NT2/D1 (cell line): Measurements from ENCODE around the gene RSPRY1.
A peak's percentile ranks its signal among the peaks of the same experiment; 100 is the strongest.

Experiments used
- DNase-seq: peaks from one replicate; pipeline ENCODE4 v3.0.0-alpha.2; 2011; ENCODE audit warnings: low read depth, low spot score
- H3K27me3 ChIP-seq: 2 replicates; pipeline ENCODE4 v1.6.0; 2011; ENCODE audit warnings: mild to moderate bottlenecking; ENCODE audit not compliant: insufficient read length, insufficient read depth
- H3K36me3 ChIP-seq: 2 replicates; pipeline ENCODE4 v1.6.1; 2011; ENCODE audit warnings: mild to moderate bottlenecking, low read length, mixed read lengths; ENCODE audit not compliant: insufficient read depth, insufficient read length
- H3K4me1 ChIP-seq: 2 replicates; pipeline ENCODE4 v1.5.1; 2011; ENCODE audit not compliant: insufficient read depth, insufficient read length
- H3K4me3 ChIP-seq: 2 replicates; pipeline ENCODE4 v1.5.1; 2011; ENCODE audit warnings: low read depth; ENCODE audit not compliant: insufficient read length
- H3K9ac ChIP-seq: 2 replicates; pipeline ENCODE4 v1.6.0; 2011; ENCODE audit warnings: low read depth; ENCODE audit not compliant: insufficient read length
- H3K9me3 ChIP-seq: 2 replicates; pipeline ENCODE4 v1.5.1; 2011; ENCODE audit warnings: mild to moderate bottlenecking, low read length; ENCODE audit not compliant: insufficient read depth
- SUZ12 ChIP-seq: IDR thresholded peaks from 2 replicates; pipeline ENCODE4 v1.6.1; 2011; ENCODE audit not compliant: insufficient read length, insufficient read depth; ENCODE audit errors: extremely low read depth
- YY1 ChIP-seq: IDR thresholded peaks from 2 replicates; pipeline ENCODE4 v1.6.1; 2011; ENCODE audit not compliant: insufficient read length, insufficient read depth
- ZNF274 ChIP-seq: IDR thresholded peaks from 2 replicates; pipeline ENCODE4 v1.6.1; 2011; ENCODE audit warnings: mild to moderate bottlenecking, low read depth, low read length

Gene RSPRY1

GRCh38 chr16:57185945-57186871 lies at the start of gene RSPRY1, which contains the start of gene PSME3IP1:
TSS of gene RSPRY1 (plus strand) at chr16:57186329. CDS start at chr16:57204659, 18,330 bp downstream.
TSS of gene PSME3IP1 (minus strand) at chr16:57186039. CDS start at chr16:57173854, 12,185 bp downstream.
- H3K4me3 ChIP-seq: peak within 1 kb of the TSS; percentile 94
- no peaks in the 10 kb centered on the region for H3K4me1 ChIP-seq
- H3K36me3 ChIP-seq: peaks cover 3% of the 10 kb centered on the region
- no peaks in the 10 kb centered on the region for H3K27me3 ChIP-seq
- no peaks in the 10 kb centered on the region for H3K9me3 ChIP-seq
- TF ChIP-seq YY1 (peak; percentile 69), ZNF274 (no peak)
- H3K9ac ChIP-seq: peak within 1 kb of the TSS; percentile 99
- DNase-seq: peak; percentile 99

GRCh38 chr16:57137043-57137442 lies 49.1 kb upstream of the RSPRY1 start:
- Histone ChIP-seq H3K4me1 (peaks cover 24% of the 10 kb centered on the region), H3K4me3 (no peak overlapping the region), H3K9me3 (no peaks in the 10 kb centered on the region), H3K27me3 (no peaks in the 10 kb centered on the region), H3K9ac (no peak overlapping the region), H3K36me3 (peaks cover 20% of the 10 kb centered on the region)
- TF ChIP-seq SUZ12 (no peak), YY1 (no peak), ZNF274 (no peak)
- no peak for DNase-seq

- Histone ChIP-seq H3K9me3 (no peaks in the 10 kb centered on the region), H3K4me1 (peaks cover 21% of the 10 kb centered on the region), H3K36me3 (peaks cover 17% of the 10 kb centered on the region), H3K9ac (no peak overlapping the region), H3K27me3 (no peaks in the 10 kb centered on the region), H3K4me3 (peak overlapping the region; percentile 3)
- DNase-seq: no peak
- no peak for TF ChIP-seq ZNF274
- TF ChIP-seq SUZ12: no peak
- TF ChIP-seq YY1: no peak
These were observed 48.4 kb upstream of the RSPRY1 start for GRCh38 chr16:57137566-57138273.

- Histone ChIP-seq H3K9me3 (no peaks in the 10 kb centered on the region), H3K27me3 (no peaks in the 10 kb centered on the region), H3K4me1 (peaks cover 16% of the 10 kb centered on the region), H3K36me3 (peaks cover 19% of the 10 kb centered on the region), H3K4me3 (no peak overlapping the region), H3K9ac (no peak overlapping the region)
- no peak for TF ChIP-seq ZNF274
- no peak for TF ChIP-seq YY1
- TF ChIP-seq SUZ12: no peak
- DNase-seq: no peak
These were observed 47.7 kb upstream of the RSPRY1 start for GRCh38 chr16:57138281-57138935.

GRCh38 chr16:57140931-57141668 lies 45.0 kb upstream of the RSPRY1 start:
- Histone ChIP-seq H3K9ac (no peak overlapping the region), H3K4me1 (peaks cover 14% of the 10 kb centered on the region), H3K9me3 (no peaks in the 10 kb centered on the region), H3K36me3 (peaks cover 26% of the 10 kb centered on the region), H3K4me3 (no peak overlapping the region), H3K27me3 (no peaks in the 10 kb centered on the region)
- no peak for DNase-seq
- TF ChIP-seq SUZ12: no peak
- no peak for TF ChIP-seq YY1
- TF ChIP-seq ZNF274: no peak

GRCh38 chr16:57141822-57142631 lies 44.1 kb upstream of the RSPRY1 start:
- DNase-seq: no peak
- Histone ChIP-seq H3K4me1 (peaks cover 17% of the 10 kb centered on the region), H3K27me3 (no peaks in the 10 kb centered on the region), H3K4me3 (no peak overlapping the region), H3K36me3 (peaks cover 26% of the 10 kb centered on the region), H3K9ac (no peak overlapping the region), H3K9me3 (no peaks in the 10 kb centered on the region)
- TF ChIP-seq YY1: no peak
- TF ChIP-seq ZNF274: no peak
- no peak for TF ChIP-seq SUZ12
